Limb (tissue), 2 donors: ENCODE results near the gene LIPF.
"Not testable (repeated sequence)": the region's sequence is repeated elsewhere in the genome, so short reads cannot be mapped to it uniquely, and the experiment has no call there.

ENCODE experiments used
- DNase-seq, 2 donors: peaks; one replicate each; pipeline ENCODE4 v3.0.0-alpha.2; 2016; ENCODE audit errors: extremely low spot score in 2 of 2

Gene LIPF

DNA sequence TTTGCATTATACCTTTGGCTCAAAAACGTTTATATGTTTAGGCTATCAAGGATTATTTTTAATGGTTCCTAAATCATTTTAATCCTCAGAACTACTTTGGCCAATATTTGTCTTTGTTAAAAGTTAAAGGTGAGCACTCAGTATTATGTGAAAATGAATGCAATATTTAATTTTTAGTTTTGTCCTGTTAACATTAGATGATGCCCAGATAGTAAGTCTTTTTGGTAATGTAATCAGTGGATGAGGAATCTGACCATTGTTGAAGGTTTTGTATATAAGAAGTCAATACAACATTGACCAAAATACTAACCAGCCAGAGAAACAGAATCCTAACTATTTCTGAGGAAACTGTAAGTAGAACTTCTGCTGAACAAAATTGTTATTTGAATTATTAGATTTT lies at the start of gene LIPF:
Gene LIPF, plus strand, starts transcription at position 301 of the 400 bp plus-strand sequence. CDS start 2,856 bp downstream, outside the sequence.
- no peak for DNase-seq

GRCh38 chr10:88616250-88616977 lies 47.8 kb upstream of the LIPF start:
- DNase-seq = peak in 1 of 2 donors; percentile 23

GRCh38 chr10:88617772-88618300 lies 46.4 kb upstream of the LIPF start:
- no peak for DNase-seq

- DNase-seq = no peak
Measured at GRCh38 chr10:88618496-88618895, 45.7 kb upstream of the LIPF start.

DNA sequence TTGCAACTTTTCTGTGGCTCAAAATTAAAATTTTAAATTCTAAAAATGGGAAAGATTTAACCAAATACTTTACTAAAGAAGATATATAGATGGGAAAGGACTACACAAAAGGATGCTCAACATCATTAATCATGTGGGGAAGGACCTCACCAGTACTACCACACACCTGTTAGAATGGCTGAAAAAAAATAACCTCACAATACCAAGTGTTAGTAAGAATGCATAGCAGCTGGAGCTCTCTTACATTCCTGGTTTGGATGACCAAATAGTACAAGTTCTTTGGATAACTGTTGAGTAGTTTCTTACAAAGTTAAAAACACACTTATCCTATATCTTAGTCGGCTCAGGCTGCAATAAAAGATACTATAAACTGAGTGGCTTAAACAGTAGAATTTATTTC lies 43.8 kb upstream of the LIPF start:
- no peak for DNase-seq

DNA sequence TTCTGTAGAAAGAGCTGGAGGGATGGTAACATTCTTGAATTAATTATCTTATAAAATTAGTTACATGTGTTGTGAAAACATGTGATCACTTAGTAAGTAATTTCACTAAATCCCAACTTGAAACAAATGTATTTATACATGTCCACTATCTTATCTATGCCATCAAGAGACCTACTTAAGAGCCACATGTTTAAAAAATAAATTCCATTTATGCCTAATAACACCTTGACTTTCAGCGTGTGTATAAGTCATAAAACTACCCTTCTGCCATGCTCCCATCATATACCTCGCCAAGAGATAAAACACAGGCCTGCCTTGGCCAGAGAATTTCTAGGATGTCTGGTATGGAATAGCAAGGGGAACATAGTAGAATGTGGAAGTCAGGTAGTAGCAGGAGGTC lies 40.4 kb upstream of the LIPF start:
- no peak for DNase-seq

GRCh38 chr10:88624840-88625239 lies 39.4 kb upstream of the LIPF start:
- DNase-seq = no peak

- no peak for DNase-seq
Measured at GRCh38 chr10:88640186-88640585, 24.1 kb upstream of the LIPF start.

DNA sequence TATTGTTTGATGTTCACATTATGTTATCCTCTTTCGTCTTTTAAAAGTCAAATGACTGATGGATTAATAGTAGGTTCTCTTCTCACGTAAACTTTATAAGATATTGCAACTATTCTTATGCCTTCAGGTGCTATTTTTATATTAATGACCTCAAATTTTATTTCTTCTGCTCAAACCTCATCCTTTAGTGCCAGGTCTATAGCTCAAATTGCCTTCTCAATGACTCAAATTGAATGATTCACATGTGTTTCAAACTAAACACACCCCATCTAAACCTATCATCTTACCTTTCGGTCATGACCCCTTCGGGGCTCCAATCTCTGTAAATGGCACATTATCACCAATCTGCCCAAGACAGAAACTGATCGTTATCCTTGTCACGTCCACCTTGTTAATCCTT lies 22.0 kb upstream of the LIPF start:
- no peak for DNase-seq

DNA sequence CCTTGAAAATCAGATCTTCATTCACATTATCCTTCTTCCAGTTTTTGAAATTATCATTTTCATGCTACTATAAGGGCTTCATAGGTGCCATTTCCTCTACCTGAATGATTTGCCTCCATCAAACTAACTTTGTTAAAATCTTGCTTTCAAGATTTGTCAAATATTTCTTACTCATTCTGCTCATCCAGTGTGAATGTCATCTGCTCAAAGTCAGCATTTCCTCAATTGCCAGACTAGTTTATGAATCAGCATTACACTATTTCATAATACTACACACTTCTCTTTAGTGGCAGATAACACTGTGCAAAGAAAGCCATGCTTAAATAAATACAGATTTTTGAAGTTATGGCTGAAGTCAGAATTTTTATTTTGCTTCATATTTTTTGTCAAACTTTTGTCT lies 21.3 kb upstream of the LIPF start:
- no peak for DNase-seq

- no peak for DNase-seq
Measured at GRCh38 chr10:88647061-88647615, 17.1 kb upstream of the LIPF start.

GRCh38 chr10:88651101-88651551 lies 13.1 kb upstream of the LIPF start:
- no peak for DNase-seq

- DNase-seq = no peak
Measured at GRCh38 chr10:88652616-88653015, 11.6 kb upstream of the LIPF start.

DNA sequence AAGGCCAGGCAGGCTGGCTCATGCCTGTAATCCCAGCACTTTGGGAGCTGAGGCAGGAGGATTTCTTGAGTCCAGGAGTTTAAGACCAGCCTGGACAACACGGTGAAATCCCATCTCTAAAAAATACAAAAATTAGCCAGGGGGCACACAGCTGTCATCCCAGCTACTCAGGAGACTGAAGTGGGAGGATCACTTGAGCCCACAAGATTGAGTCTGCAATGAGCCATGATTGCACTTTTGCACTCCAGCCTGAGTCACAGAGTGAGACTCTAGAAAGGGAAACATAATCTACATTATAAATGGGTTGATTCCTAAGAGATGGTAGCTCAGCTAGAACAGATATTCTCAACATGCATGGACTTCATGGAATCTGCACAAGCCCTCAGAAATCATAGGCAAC lies 6.3 kb upstream of the LIPF start:
- no peak for DNase-seq

- DNase-seq = no peak
Measured at GRCh38 chr10:88659725-88660597, 4.3 kb upstream of the LIPF start.

GRCh38 chr10:88660598-88660884 lies 3.7 kb upstream of the LIPF start:
- no peak for DNase-seq

GRCh38 chr10:88661018-88661417 lies 3.2 kb upstream of the LIPF start:
- no peak for DNase-seq

DNA sequence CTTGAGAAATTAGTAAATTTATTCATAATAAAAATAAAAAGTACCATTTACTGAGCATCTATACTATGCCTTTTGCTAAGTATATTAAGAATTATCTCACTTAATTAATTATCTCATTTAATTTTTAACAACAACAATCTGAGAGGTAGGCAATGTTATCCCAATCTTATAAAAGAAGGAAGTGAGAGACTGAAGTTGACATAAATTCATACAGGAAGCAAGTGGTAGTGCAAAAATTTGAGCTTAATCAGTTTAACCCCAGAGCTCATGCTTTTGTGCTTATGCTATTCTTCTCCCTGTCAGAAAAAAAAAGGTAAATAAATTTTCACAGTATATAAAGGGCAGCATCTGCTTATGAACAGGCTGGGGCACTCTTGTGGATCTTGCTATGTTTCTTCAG lies 2.7 kb upstream of the LIPF start:
- no peak for DNase-seq

GRCh38 chr10:88663153-88663552 lies 1.1 kb upstream of the LIPF start:
- not testable (repeated sequence) for DNase-seq

DNA sequence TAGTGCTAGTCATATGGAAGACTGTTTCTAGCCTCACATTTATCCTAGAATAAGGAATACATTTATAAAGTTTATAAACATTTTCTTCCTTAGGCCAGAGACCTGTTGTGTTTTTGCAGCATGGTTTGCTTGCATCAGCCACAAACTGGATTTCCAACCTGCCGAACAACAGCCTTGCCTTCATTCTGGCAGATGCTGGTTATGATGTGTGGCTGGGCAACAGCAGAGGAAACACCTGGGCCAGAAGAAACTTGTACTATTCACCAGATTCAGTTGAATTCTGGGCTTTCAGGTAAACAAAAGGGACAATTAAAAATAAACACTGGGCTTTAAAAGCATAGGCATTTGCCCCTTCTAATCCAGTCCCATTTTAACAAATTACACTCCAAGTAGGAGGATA lies 4.2 kb downstream of the LIPF start:
- no peak for DNase-seq

DNA sequence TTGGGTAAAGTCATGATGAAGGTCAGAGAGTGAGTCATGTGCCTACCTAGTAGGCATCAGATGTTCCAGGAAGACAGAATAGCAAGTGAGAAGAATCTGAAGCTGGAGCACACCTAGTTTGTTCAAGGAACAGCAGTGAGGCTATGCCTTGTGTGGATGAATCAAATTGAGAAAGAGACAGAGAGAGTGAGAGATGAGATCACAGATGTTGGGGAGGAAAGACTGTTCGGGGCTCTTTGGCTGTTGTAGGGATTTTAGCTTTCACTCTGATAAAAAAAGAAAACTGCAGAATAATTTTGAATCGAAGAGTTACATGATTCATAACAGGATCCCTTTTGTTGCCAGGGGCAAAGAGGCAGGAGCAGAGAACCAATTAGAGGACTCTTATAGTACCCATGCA lies 6.3 kb downstream of the LIPF start:
- DNase-seq = no peak

- no peak for DNase-seq
Measured at GRCh38 chr10:88672041-88672440, 7.8 kb downstream of the LIPF start.
